Liver (tissue), 3 donors: ENCODE results near the gene CHI3L2.

ENCODE experiments used
- ATF3 ChIP-seq: IDR thresholded peaks from 2 replicates; pipeline ENCODE4 v1.6.1; 2016; ENCODE audit warnings: antibody characterized with exemption
- CTCF ChIP-seq: fragments of 150-350 bp; IDR thresholded peaks from 2 replicates; pipeline ENCODE4 v1.5.1; 2017; ENCODE audit warnings: improper control_type of control experiment, low read depth, low read length; ENCODE audit not compliant: missing input control
- EGR1 ChIP-seq, 2 donors: IDR thresholded peaks; 2 replicates each; pipeline ENCODE4 v1.6.1; 2016 to 2018; ENCODE audit warnings: antibody characterized with exemption in 2 of 2, low read depth in 2 of 2
- GABPA ChIP-seq, 2 donors: IDR thresholded peaks in 1 of 2; conservative IDR thresholded peaks in 1 of 2; 2 replicates each; pipeline ENCODE4 v1.6.1; 2016; ENCODE audit warnings: antibody characterized with exemption in 2 of 2, mild to moderate bottlenecking in 1 of 2, moderate library complexity in 1 of 2
- HNF4G ChIP-seq: IDR thresholded peaks from 2 replicates; pipeline ENCODE4 v1.6.1; 2016; ENCODE audit warnings: antibody characterized with exemption
- JUND ChIP-seq, 2 donors: IDR thresholded peaks; 2 replicates each; pipeline ENCODE4 v1.6.1; 2016; ENCODE audit warnings: antibody characterized with exemption in 2 of 2
- RAD21 ChIP-seq, 2 donors: IDR thresholded peaks; 2 replicates each; pipeline ENCODE4 v1.6.1; 2016; ENCODE audit warnings: antibody characterized with exemption in 2 of 2, mild to moderate bottlenecking in 2 of 2
- TAF1 ChIP-seq: conservative IDR thresholded peaks from 2 replicates; pipeline ENCODE4 v1.6.1; 2016; ENCODE audit warnings: antibody characterized with exemption, mild to moderate bottlenecking
- YY1 ChIP-seq: IDR thresholded peaks from 2 replicates; pipeline ENCODE4 v1.6.1; 2016; ENCODE audit warnings: antibody characterized with exemption, mild to moderate bottlenecking
- ZBTB33 ChIP-seq: IDR thresholded peaks from 2 replicates; pipeline ENCODE4 v1.6.1; 2016; ENCODE audit warnings: antibody characterized with exemption
- donor health status: healthy.
- donor health status: healthy.

GRCh38 chr1:111208921-111209320 lies 18.6 kb upstream of the CHI3L2 start:
- TF ChIP-seq CTCF: no peak
- no peak for TF ChIP-seq ZBTB33
- TF ChIP-seq GABPA (IDR thresholded peaks at IDR 0.05 in 1 of 2, conservative IDR thresholded peaks at IDR 0.05 in 1 of 2): no peak
- TF ChIP-seq TAF1: no peak
- no peak for TF ChIP-seq ATF3
- no peak for TF ChIP-seq RAD21 (IDR thresholded peaks at IDR 0.05)
- TF ChIP-seq EGR1 (IDR thresholded peaks at IDR 0.05; ENCODE audit: low read depth in 2 of 2): no peak
- no peak for TF ChIP-seq YY1
- TF ChIP-seq HNF4G: no peak
- TF ChIP-seq JUND (IDR thresholded peaks at IDR 0.05): no peak
